Liver (tissue), 9 donors: ENCODE data around the gene ANGEL2. TPM values are rescaled to one million over a fixed set of nuclear protein-coding genes. Genes with fewer than 3 reads are reported as not detected.

Source experiments
- DNase-seq: peaks from one replicate; pipeline ENCODE4 v3.0.0-alpha.2; 2017; ENCODE audit warnings: low spot score
- H3K27ac ChIP-seq, 2 donors: one replicate each; pipeline ENCODE4 v1.7.0; 2013; ENCODE audit warnings: inconsistent platforms in 2 of 2, low read length in 2 of 2, control low read depth in 1 of 2, low read depth in 1 of 2, mild to moderate bottlenecking in 1 of 2
- H3K27me3 ChIP-seq, 4 donors: one replicate each; pipeline versions ENCODE4 v1.6.1 to v1.7.0; 2013; ENCODE audit warnings: low read length in 3 of 4, inconsistent platforms in 1 of 4, mild to moderate bottlenecking in 1 of 4, moderate library complexity in 1 of 4; ENCODE audit not compliant: control insufficient read depth in 4 of 4, insufficient read depth in 4 of 4
- H3K36me3 ChIP-seq, 4 donors: one replicate each; pipeline versions ENCODE4 v1.6.1 to v1.7.0; 2013; ENCODE audit warnings: low read length in 3 of 4, mild to moderate bottlenecking in 3 of 4, low read depth in 1 of 4, moderate library complexity in 1 of 4; ENCODE audit not compliant: control insufficient read depth in 4 of 4, insufficient read depth in 3 of 4
- H3K4me1 ChIP-seq, 4 donors: one replicate each; pipeline versions ENCODE4 v1.6.1 to v1.7.0; 2013; ENCODE audit warnings: low read length in 3 of 4, mild to moderate bottlenecking in 3 of 4, moderate library complexity in 1 of 4; ENCODE audit not compliant: control insufficient read depth in 4 of 4, insufficient read depth in 4 of 4
- H3K4me3 ChIP-seq, 3 donors: one replicate each; pipeline versions ENCODE4 v1.6.1 to v1.7.0; 2013; ENCODE audit warnings: low read length in 3 of 3, control low read depth in 1 of 3, low read depth in 1 of 3, mild to moderate bottlenecking in 1 of 3
- H3K9ac ChIP-seq, 2 donors: one replicate each; pipeline ENCODE4 v1.7.0; 2013; ENCODE audit warnings: low read length in 2 of 2, mild to moderate bottlenecking in 2 of 2, moderate library complexity in 2 of 2, control low read depth in 1 of 2, low read depth in 1 of 2
- H3K9me3 ChIP-seq, 4 donors: one replicate each; pipeline versions ENCODE4 v1.6.1 to v1.7.0; 2013; ENCODE audit warnings: low read length in 3 of 4; ENCODE audit not compliant: control insufficient read depth in 4 of 4
- FOXA1 ChIP-seq: IDR thresholded peaks from 2 replicates; pipeline ENCODE4 v1.6.1; 2016; ENCODE audit warnings: antibody characterized with exemption
- FOXA2 ChIP-seq: IDR thresholded peaks from 2 replicates; pipeline ENCODE4 v1.6.1; 2016; ENCODE audit warnings: antibody characterized with exemption
- HNF4A ChIP-seq, 2 donors: conservative IDR thresholded peaks; 2 replicates each; pipeline ENCODE4 v1.6.1; 2016; ENCODE audit warnings: antibody characterized with exemption in 2 of 2, mild to moderate bottlenecking in 2 of 2
- HNF4G ChIP-seq: IDR thresholded peaks from 2 replicates; pipeline ENCODE4 v1.6.1; 2016; ENCODE audit warnings: antibody characterized with exemption
- JUND ChIP-seq, 2 donors: IDR thresholded peaks; 2 replicates each; pipeline ENCODE4 v1.6.1; 2016; ENCODE audit warnings: antibody characterized with exemption in 2 of 2
- NR2F2 ChIP-seq: IDR thresholded peaks from 2 replicates; pipeline ENCODE4 v1.6.1; 2016; ENCODE audit warnings: antibody characterized with exemption
- RAD21 ChIP-seq, 2 donors: IDR thresholded peaks; 2 replicates each; pipeline ENCODE4 v1.6.1; 2016; ENCODE audit warnings: antibody characterized with exemption in 2 of 2, mild to moderate bottlenecking in 2 of 2
- RXRA ChIP-seq, 2 donors: IDR thresholded peaks; 2 replicates each; pipeline ENCODE4 v1.6.1; 2017 to 2018; ENCODE audit warnings: antibody characterized with exemption in 2 of 2, mild to moderate bottlenecking in 1 of 2
- SP1 ChIP-seq: IDR thresholded peaks from 2 replicates; pipeline ENCODE4 v1.6.1; 2018; ENCODE audit warnings: antibody characterized with exemption, mild to moderate bottlenecking
- TAF1 ChIP-seq: conservative IDR thresholded peaks from 2 replicates; pipeline ENCODE4 v1.6.1; 2016; ENCODE audit warnings: antibody characterized with exemption, mild to moderate bottlenecking
- WGBS: extraction: QIAGEN DNeasy Blood & Tissue Kit; methylation state at CpG from one replicate; pipeline ENCODE4 v1.1.7; 2013; 5-methylcytosine and 5-hydroxymethylcytosine counted together
- polyA plus RNA-seq, 2 donors: library from polyadenylated mRNA; stranded (reverse) in 1 of 2; unstranded in 1 of 2; fragments of 200-250 nt in 1 of 2; fragments of >200 nt in 1 of 2; fragmentation: Nextera tagmentation in 1 of 2; extraction: Ambion mirVana in 1 of 2; gene quantifications; one replicate each; pipeline versions ENCODE4 v1.2.1 to v1.2.3, GENCODE V29; 2013 to 2015
- total RNA-seq, 2 donors: library from RNA; depleted of rRNA; stranded (reverse); fragments of >200 nt; gene quantifications; one replicate each; pipeline ENCODE4 v1.2.3, GENCODE V29; 2014
- TF ChIP-seq, protein P1 (sequence below): fragments of 150-350 bp; IDR thresholded peaks from 2 replicates; pipeline ENCODE4 v1.5.1; 2017; ENCODE audit warnings: improper control_type of control experiment, low read depth, low read length; ENCODE audit not compliant: missing input control
- TF ChIP-seq, protein P2 (sequence below): IDR thresholded peaks from 2 replicates; pipeline ENCODE4 v1.6.1; 2016; ENCODE audit warnings: antibody characterized with exemption, mild to moderate bottlenecking
- donor health status: healthy.
- donor health status: healthy.
- donor health status: healthy.
- donor health status: healthy.
- donor health status: healthy.

Gene ANGEL2
- total and polyA plus RNA-seq, 4 donors, result 8.2 to 31.1 (median 16.4) TPM

DNA sequence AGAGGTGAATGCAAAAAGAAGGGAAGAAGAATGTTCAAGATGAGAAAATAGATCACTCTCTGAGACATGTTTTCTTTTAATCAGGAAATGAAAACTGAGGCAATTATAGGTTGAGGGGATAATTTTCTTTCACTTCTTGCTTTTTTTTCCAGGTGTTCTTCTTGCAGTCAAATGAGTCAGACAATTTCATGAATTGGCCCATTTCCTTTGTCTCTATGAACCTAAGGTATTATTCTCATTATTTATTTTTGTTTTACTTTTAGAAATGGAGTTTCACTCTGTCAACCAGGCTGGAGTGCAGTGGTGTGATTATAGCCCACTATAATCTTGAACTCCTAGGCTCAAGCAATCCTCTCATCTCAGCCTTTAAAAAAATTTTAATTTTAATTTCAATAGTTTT, 68.8 kb downstream of the ANGEL2 start (continued):
- TF ChIP-seq, protein P1, sequence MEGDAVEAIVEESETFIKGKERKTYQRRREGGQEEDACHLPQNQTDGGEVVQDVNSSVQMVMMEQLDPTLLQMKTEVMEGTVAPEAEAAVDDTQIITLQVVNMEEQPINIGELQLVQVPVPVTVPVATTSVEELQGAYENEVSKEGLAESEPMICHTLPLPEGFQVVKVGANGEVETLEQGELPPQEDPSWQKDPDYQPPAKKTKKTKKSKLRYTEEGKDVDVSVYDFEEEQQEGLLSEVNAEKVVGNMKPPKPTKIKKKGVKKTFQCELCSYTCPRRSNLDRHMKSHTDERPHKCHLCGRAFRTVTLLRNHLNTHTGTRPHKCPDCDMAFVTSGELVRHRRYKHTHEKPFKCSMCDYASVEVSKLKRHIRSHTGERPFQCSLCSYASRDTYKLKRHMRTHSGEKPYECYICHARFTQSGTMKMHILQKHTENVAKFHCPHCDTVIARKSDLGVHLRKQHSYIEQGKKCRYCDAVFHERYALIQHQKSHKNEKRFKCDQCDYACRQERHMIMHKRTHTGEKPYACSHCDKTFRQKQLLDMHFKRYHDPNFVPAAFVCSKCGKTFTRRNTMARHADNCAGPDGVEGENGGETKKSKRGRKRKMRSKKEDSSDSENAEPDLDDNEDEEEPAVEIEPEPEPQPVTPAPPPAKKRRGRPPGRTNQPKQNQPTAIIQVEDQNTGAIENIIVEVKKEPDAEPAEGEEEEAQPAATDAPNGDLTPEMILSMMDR, result no peak
- TF ChIP-seq JUND (IDR thresholded peaks at IDR 0.05) (no peak), TAF1 (no peak)

DNA sequence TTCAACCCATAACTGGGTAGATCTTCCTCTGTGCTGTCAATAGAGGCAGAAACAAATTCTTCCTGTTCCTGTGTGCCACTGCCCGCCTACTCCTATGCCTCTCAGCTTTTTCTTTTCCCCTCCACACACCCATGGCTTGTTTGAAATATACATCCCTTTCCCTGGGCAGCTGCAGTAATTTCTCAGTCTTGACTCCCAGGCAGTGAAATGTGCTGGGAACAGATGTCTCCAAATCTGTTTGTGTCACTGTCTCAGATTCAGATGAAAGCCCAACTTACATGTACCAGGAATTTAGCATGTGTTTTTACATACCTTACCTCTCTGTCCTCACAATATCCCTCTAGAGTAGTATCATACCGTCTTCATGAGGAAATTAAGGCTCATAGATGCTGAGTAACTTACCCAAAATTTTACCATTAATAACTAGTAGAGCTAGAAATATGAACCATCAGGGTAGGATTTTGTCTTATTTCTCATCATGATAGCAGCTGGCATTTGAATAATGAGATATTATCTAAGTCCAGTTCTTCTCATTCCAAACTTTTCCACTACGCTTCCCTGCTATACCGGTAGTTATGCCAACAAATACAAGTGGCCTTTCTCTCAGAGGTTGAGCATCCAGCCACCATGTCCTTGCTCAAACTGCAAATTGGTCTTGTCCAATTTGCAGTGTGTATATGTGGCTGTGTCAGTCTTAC, 70.1 kb downstream of the ANGEL2 start:
- 88% methylated on average over 4 of the region's 4 CpGs for WGBS
- H3K4me1 ChIP-seq, result peaks cover 0 to 7% (median 4%) of the 10 kb centered on the region in 4 donors
- no peak overlapping the region for H3K27ac ChIP-seq
- H3K9me3 ChIP-seq, result no peaks in the 10 kb centered on the region
- DNase-seq, result no peak
- TF ChIP-seq SP1 (no peak), FOXA1 (no peak), HNF4A (conservative IDR thresholded peaks at IDR 0.05) (no peak), RXRA (IDR thresholded peaks at IDR 0.05) (no peak), HNF4G (no peak)
- TF ChIP-seq, protein P2, sequence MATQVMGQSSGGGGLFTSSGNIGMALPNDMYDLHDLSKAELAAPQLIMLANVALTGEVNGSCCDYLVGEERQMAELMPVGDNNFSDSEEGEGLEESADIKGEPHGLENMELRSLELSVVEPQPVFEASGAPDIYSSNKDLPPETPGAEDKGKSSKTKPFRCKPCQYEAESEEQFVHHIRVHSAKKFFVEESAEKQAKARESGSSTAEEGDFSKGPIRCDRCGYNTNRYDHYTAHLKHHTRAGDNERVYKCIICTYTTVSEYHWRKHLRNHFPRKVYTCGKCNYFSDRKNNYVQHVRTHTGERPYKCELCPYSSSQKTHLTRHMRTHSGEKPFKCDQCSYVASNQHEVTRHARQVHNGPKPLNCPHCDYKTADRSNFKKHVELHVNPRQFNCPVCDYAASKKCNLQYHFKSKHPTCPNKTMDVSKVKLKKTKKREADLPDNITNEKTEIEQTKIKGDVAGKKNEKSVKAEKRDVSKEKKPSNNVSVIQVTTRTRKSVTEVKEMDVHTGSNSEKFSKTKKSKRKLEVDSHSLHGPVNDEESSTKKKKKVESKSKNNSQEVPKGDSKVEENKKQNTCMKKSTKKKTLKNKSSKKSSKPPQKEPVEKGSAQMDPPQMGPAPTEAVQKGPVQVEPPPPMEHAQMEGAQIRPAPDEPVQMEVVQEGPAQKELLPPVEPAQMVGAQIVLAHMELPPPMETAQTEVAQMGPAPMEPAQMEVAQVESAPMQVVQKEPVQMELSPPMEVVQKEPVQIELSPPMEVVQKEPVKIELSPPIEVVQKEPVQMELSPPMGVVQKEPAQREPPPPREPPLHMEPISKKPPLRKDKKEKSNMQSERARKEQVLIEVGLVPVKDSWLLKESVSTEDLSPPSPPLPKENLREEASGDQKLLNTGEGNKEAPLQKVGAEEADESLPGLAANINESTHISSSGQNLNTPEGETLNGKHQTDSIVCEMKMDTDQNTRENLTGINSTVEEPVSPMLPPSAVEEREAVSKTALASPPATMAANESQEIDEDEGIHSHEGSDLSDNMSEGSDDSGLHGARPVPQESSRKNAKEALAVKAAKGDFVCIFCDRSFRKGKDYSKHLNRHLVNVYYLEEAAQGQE, result no peak
- no peaks in the 10 kb centered on the region for H3K36me3 ChIP-seq
- H3K27me3 ChIP-seq, result peaks cover 0 to 11% (median 0%) of the 10 kb centered on the region in 4 donors
- no peak overlapping the region for H3K4me3 ChIP-seq
- H3K9ac ChIP-seq, result no peak overlapping the region

DNA sequence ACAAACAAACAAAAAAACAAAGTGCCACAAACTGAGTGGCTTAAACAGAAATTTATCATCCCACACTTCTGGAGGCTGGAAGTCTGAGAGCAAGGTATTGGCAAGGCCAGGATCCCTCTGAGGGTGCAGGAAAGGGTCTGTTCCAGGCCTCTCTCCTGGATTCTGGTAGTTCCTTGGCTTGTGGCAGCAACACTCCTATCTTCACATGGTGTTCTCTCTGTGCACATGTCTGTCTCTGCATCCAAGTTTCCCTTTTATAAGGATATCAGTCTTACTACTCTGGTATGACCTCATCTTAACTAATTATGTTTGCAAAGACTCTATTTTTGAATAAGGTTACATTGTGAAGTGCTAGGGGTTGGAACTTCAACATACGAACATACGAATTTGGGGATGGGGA, 70.6 kb downstream of the ANGEL2 start:
- no peak for DNase-seq
- Histone ChIP-seq H3K9me3 (no peaks in the 10 kb centered on the region), H3K9ac (no peak overlapping the region), H3K27ac (no peak overlapping the region), H3K4me1 (peaks cover 0 to 1% (median under 1%) of the 10 kb centered on the region in 4 donors), H3K4me3 (no peak overlapping the region), H3K27me3 (peaks cover 0 to 9% (median 0%) of the 10 kb centered on the region in 4 donors), H3K36me3 (no peaks in the 10 kb centered on the region)
- 87% methylated on average over 2 of the region's 2 CpGs for WGBS
- no peak for TF ChIP-seq FOXA2
- no peak for TF ChIP-seq HNF4A (conservative IDR thresholded peaks at IDR 0.05)
- TF ChIP-seq, protein P2, result no peak
- TF ChIP-seq, protein P1, result no peak
- TF ChIP-seq NR2F2, result no peak
- TF ChIP-seq RAD21 (IDR thresholded peaks at IDR 0.05), result no peak
- no peak for TF ChIP-seq JUND (IDR thresholded peaks at IDR 0.05)
- no peak for TF ChIP-seq RXRA (IDR thresholded peaks at IDR 0.05)
- TF ChIP-seq TAF1, result no peak
